Measurements from ENCODE around the gene RNF225.

DNA sequence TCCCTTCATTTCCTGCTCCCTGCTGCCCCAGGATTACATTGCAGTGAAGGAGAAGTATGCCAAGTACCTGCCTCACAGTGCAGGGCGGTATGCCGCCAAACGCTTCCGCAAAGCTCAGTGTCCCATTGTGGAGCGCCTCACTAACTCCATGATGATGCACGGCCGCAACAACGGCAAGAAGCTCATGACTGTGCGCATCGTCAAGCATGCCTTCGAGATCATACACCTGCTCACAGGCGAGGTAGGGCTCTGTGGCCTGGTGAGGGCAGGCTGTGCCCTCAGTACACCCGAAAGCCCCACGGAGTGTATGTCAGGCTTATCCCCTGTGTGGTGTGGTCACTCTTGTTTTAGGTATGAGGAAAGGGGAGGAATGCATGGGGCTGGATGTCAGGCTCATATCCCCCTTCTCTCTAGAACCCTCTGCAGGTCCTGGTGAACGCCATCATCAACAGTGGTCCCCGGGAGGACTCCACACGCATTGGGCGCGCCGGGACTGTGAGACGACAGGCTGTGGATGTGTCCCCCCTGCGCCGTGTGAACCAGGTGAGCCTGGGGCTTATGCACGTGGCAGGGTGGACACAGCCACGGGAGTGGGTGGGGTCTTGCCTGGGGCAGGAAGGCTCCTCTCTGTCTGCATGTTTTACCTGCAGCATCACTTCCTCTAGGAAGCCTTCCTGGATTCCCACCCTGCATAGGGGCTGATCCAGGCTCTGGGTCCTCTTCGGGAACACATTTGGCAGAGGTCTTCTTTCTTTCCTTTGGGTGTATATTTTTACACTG is 2.3 kb upstream of the RNF225 start:
- TF ChIP-seq, protein P1, sequence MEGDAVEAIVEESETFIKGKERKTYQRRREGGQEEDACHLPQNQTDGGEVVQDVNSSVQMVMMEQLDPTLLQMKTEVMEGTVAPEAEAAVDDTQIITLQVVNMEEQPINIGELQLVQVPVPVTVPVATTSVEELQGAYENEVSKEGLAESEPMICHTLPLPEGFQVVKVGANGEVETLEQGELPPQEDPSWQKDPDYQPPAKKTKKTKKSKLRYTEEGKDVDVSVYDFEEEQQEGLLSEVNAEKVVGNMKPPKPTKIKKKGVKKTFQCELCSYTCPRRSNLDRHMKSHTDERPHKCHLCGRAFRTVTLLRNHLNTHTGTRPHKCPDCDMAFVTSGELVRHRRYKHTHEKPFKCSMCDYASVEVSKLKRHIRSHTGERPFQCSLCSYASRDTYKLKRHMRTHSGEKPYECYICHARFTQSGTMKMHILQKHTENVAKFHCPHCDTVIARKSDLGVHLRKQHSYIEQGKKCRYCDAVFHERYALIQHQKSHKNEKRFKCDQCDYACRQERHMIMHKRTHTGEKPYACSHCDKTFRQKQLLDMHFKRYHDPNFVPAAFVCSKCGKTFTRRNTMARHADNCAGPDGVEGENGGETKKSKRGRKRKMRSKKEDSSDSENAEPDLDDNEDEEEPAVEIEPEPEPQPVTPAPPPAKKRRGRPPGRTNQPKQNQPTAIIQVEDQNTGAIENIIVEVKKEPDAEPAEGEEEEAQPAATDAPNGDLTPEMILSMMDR (IDR thresholded peaks at IDR 0.05; ENCODE audit: low read length): no peak
- no peak for TF ChIP-seq EZH2phosphoT487 (IDR thresholded peaks at IDR 0.05; ENCODE audit: low read length)
